ENCODE measurements around the gene YBX1. TPM values are rescaled to one million over a fixed set of nuclear protein-coding genes. Genes with fewer than 3 reads are reported as not detected.

The YBX1 gene
- total RNA-seq, 2 experiments from 2014 or later, result 1,417 to 1,447 TPM

DNA sequence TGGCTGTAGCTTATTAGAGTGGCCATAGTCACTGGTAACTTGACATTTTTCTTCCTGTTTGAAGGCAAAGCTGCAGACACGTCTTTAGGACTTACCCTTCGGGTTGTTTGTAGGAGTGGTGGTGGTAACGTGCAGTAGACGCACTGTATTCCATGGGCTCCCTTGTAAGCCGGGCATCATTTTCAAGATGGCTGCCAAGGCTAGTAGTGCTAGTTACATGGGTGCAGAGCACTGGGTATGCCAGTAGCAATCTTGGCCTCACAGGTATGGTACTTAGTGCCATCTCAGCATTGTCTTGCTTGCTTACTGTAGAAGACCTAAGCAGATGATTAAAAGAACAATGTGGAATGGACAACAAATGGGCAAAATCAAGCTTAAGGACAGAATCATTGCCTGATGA is 1.9 kb downstream of the YBX1 start:
- Mint-ChIP-seq H3K36me3 (ENCODE audit: low read depth) (peaks cover 55% of the 10 kb centered on the region), H3K27me3 (no peaks in the 10 kb centered on the region), H3K4me1 (ENCODE audit: low read depth) (peaks cover 61% of the 10 kb centered on the region), H3K4me3 (peak overlapping the region; percentile 98), H3K9me3 (no peaks in the 10 kb centered on the region), H3K27ac (peak overlapping the region; percentile 94)
- DNase-seq (peak; percentile 49), ATAC-seq (no peak)
- ChIA-PET CTCF (interaction anchor here (0.9 to 3.3 kb wide), 5 partner anchors 7 to 82 kb away, joined by 3 to 17 read pairs (median 6); partner anchors contain the start of gene P3H1), POLR2A (interaction anchor here (0.9 to 10.5 kb wide), 14 partner anchors 9 to 163 kb away, joined by 3 to 151 read pairs (median 8); partner anchors contain the start of genes C1orf50, P3H1 and PPIH)
- TF ChIP-seq, protein P1, sequence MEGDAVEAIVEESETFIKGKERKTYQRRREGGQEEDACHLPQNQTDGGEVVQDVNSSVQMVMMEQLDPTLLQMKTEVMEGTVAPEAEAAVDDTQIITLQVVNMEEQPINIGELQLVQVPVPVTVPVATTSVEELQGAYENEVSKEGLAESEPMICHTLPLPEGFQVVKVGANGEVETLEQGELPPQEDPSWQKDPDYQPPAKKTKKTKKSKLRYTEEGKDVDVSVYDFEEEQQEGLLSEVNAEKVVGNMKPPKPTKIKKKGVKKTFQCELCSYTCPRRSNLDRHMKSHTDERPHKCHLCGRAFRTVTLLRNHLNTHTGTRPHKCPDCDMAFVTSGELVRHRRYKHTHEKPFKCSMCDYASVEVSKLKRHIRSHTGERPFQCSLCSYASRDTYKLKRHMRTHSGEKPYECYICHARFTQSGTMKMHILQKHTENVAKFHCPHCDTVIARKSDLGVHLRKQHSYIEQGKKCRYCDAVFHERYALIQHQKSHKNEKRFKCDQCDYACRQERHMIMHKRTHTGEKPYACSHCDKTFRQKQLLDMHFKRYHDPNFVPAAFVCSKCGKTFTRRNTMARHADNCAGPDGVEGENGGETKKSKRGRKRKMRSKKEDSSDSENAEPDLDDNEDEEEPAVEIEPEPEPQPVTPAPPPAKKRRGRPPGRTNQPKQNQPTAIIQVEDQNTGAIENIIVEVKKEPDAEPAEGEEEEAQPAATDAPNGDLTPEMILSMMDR (IDR thresholded peaks at IDR 0.05), result no peak
- intact Hi-C loops (cut with micrococcal nuclease), result no loop called here

- ATAC-seq, result no peak
- Mint-ChIP-seq H3K27me3 (no peaks in the 10 kb centered on the region), H3K36me3 (ENCODE audit: low read depth) (peaks cover 61% of the 10 kb centered on the region), H3K9me3 (no peaks in the 10 kb centered on the region), H3K4me1 (ENCODE audit: low read depth) (peaks cover 67% of the 10 kb centered on the region), H3K4me3 (peak overlapping the region; percentile 98), H3K27ac (peak overlapping the region; percentile 59)
- intact Hi-C loops (cut with micrococcal nuclease), result no loop called here
- TF ChIP-seq, protein P1 (IDR thresholded peaks at IDR 0.05), result no peak
- ChIA-PET CTCF (interaction anchor here (1.1 kb wide), 1 partner anchor 106 kb away, joined by 3 read pairs; no protein-coding TSS in a partner anchor), POLR2A (interaction anchor here (0.5 to 7.5 kb wide), 6 partner anchors 8 to 539 kb away, joined by 3 to 61 read pairs (median 4); no protein-coding TSS in a partner anchor)
- DNase-seq, result no peak
Measured at GRCh38 chr1:42686418-42686817, 4.2 kb downstream of the YBX1 start.

DNA sequence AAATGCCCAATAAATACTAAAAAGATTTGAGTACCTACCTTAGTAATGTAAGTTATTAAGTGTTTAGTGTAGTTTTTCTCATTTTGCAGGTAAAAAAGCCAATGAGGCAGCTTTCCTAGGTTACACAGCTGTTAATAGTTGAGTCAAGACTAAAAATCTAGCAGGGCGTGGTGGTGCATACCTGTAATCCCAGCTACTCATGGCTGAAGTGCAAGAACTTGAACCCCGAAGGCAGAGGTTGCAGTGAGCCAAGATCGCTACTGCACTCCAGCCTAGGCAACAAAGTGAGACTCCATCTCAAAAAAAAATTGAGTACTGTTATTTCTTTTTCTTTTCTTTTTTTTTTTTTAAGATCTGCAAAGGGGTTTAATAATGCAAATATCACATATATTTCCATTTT is 7.7 kb downstream of the YBX1 start:
- ChIA-PET POLR2A (interaction anchor here (0.7 to 1.4 kb wide), 6 partner anchors 11 to 76 kb away, joined by 3 to 6 read pairs (median 3); partner anchors contain the start of gene P3H1), CTCF (interaction anchor here (1.2 to 3.3 kb wide), 4 partner anchors 8 to 57 kb away, joined by 4 to 17 read pairs (median 4); partner anchors contain the start of gene YBX1)
- DNase-seq (no peak), ATAC-seq (no peak)
- intact Hi-C loops (cut with micrococcal nuclease), result no loop called here
- no peaks in the 10 kb centered on the region for H3K9me3 Mint-ChIP-seq
- H3K4me1 Mint-ChIP-seq (ENCODE audit: low read depth), result peaks cover 87% of the 10 kb centered on the region
- TF ChIP-seq, protein P1 (IDR thresholded peaks at IDR 0.05), result no peak
- H3K27me3 Mint-ChIP-seq, result no peaks in the 10 kb centered on the region
- H3K27ac Mint-ChIP-seq, result no peak overlapping the region
- no peak overlapping the region for H3K4me3 Mint-ChIP-seq
- peaks cover 69% of the 10 kb centered on the region for H3K36me3 Mint-ChIP-seq (ENCODE audit: low read depth)

GRCh38 chr1:42690477-42691156 is 8.4 kb downstream of the YBX1 start:
- H3K27ac Mint-ChIP-seq, result peak overlapping the region; percentile 0
- no peak overlapping the region for H3K4me3 Mint-ChIP-seq
- intact Hi-C loops (cut with micrococcal nuclease), result no loop called here
- CTCF ChIA-PET, result interaction anchor here (1.2 to 3.3 kb wide), 7 partner anchors 8 to 383 kb away, joined by 3 to 17 read pairs (median 4); partner anchors contain the start of gene YBX1
- peaks cover 70% of the 10 kb centered on the region for H3K36me3 Mint-ChIP-seq (ENCODE audit: low read depth)
- ATAC-seq, result peak; percentile 57
- H3K9me3 Mint-ChIP-seq, result no peaks in the 10 kb centered on the region
- POLR2A ChIA-PET, result interaction anchor here (0.6 to 5.3 kb wide), 6 partner anchors 7 to 29 kb away, joined by 3 to 54 read pairs (median 6); partner anchors contain the start of gene YBX1
- H3K4me1 Mint-ChIP-seq (ENCODE audit: low read depth), result peaks cover 86% of the 10 kb centered on the region
- no peak for DNase-seq
- no peaks in the 10 kb centered on the region for H3K27me3 Mint-ChIP-seq
- TF ChIP-seq, protein P1 (IDR thresholded peaks at IDR 0.05), result peak; percentile 34

DNA sequence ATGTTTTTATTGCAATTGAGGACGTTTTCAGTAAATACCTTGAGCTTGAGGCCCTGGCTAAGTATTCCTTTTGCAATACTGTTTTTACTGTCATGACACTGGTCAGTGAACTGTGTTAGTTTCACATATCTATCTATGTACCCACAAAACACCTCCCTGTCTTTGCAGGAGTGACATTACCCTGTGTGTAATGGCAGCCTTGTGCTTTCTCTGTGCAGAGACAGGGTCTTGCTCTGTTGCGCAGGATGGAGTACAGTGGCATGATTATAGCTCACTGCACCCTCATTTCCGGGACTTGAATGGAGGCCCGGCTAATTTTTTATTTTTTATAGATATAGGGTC is 8.9 kb downstream of the YBX1 start:
- ChIA-PET CTCF (interaction anchor here (1.2 to 3.3 kb wide), 6 partner anchors 9 to 383 kb away, joined by 3 to 17 read pairs (median 4); partner anchors contain the start of gene YBX1), POLR2A (interaction anchor here (0.6 to 5.3 kb wide), 6 partner anchors 8 to 27 kb away, joined by 3 to 54 read pairs (median 5); partner anchors contain the start of gene YBX1)
- TF ChIP-seq, protein P1 (IDR thresholded peaks at IDR 0.05), result no peak
- H3K4me3 Mint-ChIP-seq, result no peak overlapping the region
- no peaks in the 10 kb centered on the region for H3K27me3 Mint-ChIP-seq
- H3K4me1 Mint-ChIP-seq (ENCODE audit: low read depth), result peaks cover 88% of the 10 kb centered on the region
- intact Hi-C loops (cut with micrococcal nuclease), result no loop called here
- no peak for DNase-seq
- H3K27ac Mint-ChIP-seq, result peak overlapping the region; percentile 0
- peaks cover 72% of the 10 kb centered on the region for H3K36me3 Mint-ChIP-seq (ENCODE audit: low read depth)
- ATAC-seq, result no peak
- no peaks in the 10 kb centered on the region for H3K9me3 Mint-ChIP-seq
